HG03520 (cell line): ENCODE measurements around the gene NR5A1.

Experiments
- ATAC-seq: cut with Tn5 transposase; IDR thresholded peaks from one replicate; pipeline ENCODE4 v1.9.1; 2021; ENCODE audit warnings: mild to moderate bottlenecking, moderate library complexity; ENCODE audit not compliant: unreplicated experiment

The NR5A1 gene

GRCh38 chr9:124448019-124448418 lies 59.2 kb downstream of the NR5A1 start:
- no peak for ATAC-seq

GRCh38 chr9:124447297-124447661 lies 59.9 kb downstream of the NR5A1 start:
- no peak for ATAC-seq

- ATAC-seq = no peak
Measured at GRCh38 chr9:124444166-124444565, 63.0 kb downstream of the NR5A1 start.

GRCh38 chr9:124443625-124444024 lies 63.6 kb downstream of the NR5A1 start:
- no peak for ATAC-seq

GRCh38 chr9:124442826-124443225 lies 64.4 kb downstream of the NR5A1 start:
- no peak for ATAC-seq

- ATAC-seq = no peak
Measured at GRCh38 chr9:124442379-124442778, 64.8 kb downstream of the NR5A1 start.

GRCh38 chr9:124441291-124441690 lies 65.9 kb downstream of the NR5A1 start:
- no peak for ATAC-seq

GRCh38 chr9:124440786-124441185 lies 66.4 kb downstream of the NR5A1 start:
- no peak for ATAC-seq

GRCh38 chr9:124439686-124440243 lies 67.4 kb downstream of the NR5A1 start:
- ATAC-seq = no peak

DNA sequence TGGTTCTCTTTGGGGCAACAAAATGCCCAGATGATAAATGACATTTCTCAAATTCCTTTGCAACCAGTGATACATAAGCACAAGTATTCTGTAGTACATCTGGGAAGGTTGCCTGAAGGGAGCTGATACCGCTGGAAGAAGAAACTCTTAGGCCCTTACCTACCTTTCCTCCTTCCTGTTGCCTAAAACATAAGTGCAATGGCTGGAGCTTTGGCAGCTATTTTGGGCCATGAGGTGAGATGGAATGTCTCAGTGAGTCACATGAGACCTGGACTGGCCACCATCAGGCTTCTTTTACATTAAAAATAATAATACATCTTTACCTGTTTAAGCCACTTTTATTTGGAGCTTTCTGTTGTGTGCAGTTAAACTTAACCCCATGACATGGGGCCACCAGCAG lies 68.1 kb downstream of the NR5A1 start:
- ATAC-seq = no peak

GRCh38 chr9:124438091-124438490 lies 69.1 kb downstream of the NR5A1 start:
- no peak for ATAC-seq

DNA sequence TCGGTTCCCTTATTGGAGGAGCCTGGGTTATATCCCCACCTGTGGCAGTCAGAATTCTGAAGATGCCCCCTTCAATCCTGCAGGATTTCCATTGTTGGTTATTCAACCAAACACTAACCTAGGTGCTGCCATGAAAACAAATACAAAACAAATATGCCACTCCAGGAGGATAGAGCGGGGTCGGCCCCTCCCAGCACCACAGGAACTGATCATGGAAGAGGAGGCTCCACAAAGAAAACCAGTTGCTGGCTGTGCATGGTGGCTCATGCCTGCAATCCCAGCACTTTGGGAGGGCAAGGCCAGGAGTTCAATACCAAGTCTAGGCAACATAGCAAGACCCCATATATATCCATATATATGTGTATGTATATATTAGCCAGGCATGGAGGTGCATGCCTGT lies 70.1 kb downstream of the NR5A1 start:
- no peak for ATAC-seq

GRCh38 chr9:124436320-124436719 lies 70.9 kb downstream of the NR5A1 start:
- ATAC-seq = no peak
